Fibroblast of skin of abdomen (primary cell): ENCODE results near the gene AURKB.

ENCODE experiments used
- DNase-seq: peaks from one replicate; pipeline ENCODE4 v3.0.0-alpha.2; 2013

AURKB gene

GRCh38 chr17:8161289-8162232, 48.8 kb downstream of the AURKB start:
- DNase-seq = no peak

GRCh38 chr17:8160741-8161221, 49.6 kb downstream of the AURKB start:
- no peak for DNase-seq

- DNase-seq = no peak
Observed at GRCh38 chr17:8160224-8160577, 50.2 kb downstream of the AURKB start.

GRCh38 chr17:8159459-8160223, 50.7 kb downstream of the AURKB start:
- no peak for DNase-seq

GRCh38 chr17:8159032-8159400, 51.4 kb downstream of the AURKB start:
- no peak for DNase-seq

GRCh38 chr17:8158267-8159031, 51.9 kb downstream of the AURKB start:
- peak; percentile 77 for DNase-seq

GRCh38 chr17:8156246-8156992, 54.0 kb downstream of the AURKB start:
- peak; percentile 100 for DNase-seq

GRCh38 chr17:8155996-8156245, 54.5 kb downstream of the AURKB start:
- DNase-seq = no peak

GRCh38 chr17:8155231-8155995, 55.0 kb downstream of the AURKB start:
- DNase-seq = no peak
